IMR-90 (cell line): ENCODE data around the gene UQCRC2. TPM values are rescaled to one million over a fixed set of nuclear protein-coding genes. Genes with fewer than 3 reads are reported as not detected.

ENCODE experiments used
- ATAC-seq: fragments of 200-7000 bp; cut with Tn5 transposase; 2 replicates; pipeline ENCODE4 v1.9.1; 2020; ENCODE audit warnings: low read depth, mild to moderate bottlenecking, moderate library complexity
- BruUV-seq: library from RNA; stranded (reverse); fragments of 400-500 nt; replicated peaks from 2 replicates; lab custom pipeline; 2021; lab: Mats Ljungman, UMichigan
- CTCF ChIA-PET: fragments of 300-600 bp; formaldehyde crosslinking; extraction: SDS; loops from one replicate; lab custom pipeline; 2021; ENCODE audit warnings: antibody characterized with exemption; lab: Yijun Ruan, JAX
- POLR2A ChIA-PET: fragments of 300-600 bp; sonication (Branson Sonifier 250); formaldehyde crosslinking; loops from one replicate; lab custom pipeline; 2022; ENCODE audit warnings: antibody characterized with exemption; ENCODE audit not compliant: unreplicated experiment; lab: Charles Lee
- DNase-seq: peaks from one replicate; pipeline ENCODE4 v3.0.0; 2013
- H2AFZ ChIP-seq: replicated peaks from 2 replicates; pipeline ENCODE3; 2013; ENCODE audit warnings: low read length, mild to moderate bottlenecking; ENCODE audit not compliant: poor library complexity
- H2AK5ac ChIP-seq: 2 replicates; pipeline ENCODE4 v1.6.1; 2013; ENCODE audit warnings: low read depth, low read length, inconsistent platforms
- H2AK9ac ChIP-seq: replicated peaks from 2 replicates; pipeline ENCODE3; 2013; ENCODE audit warnings: mild to moderate bottlenecking, low read depth, low read length, moderate library complexity; ENCODE audit not compliant: poor library complexity
- H2BK120ac ChIP-seq: 2 replicates; pipeline ENCODE4 v1.6.1; 2013; ENCODE audit warnings: low read depth, low read length, inconsistent platforms
- H2BK15ac ChIP-seq: 3 replicates; pipeline ENCODE4 v1.6.1; 2013; ENCODE audit warnings: low read depth, low read length, inconsistent platforms
- H2BK20ac ChIP-seq: 2 replicates; pipeline ENCODE4 v1.6.1; 2013; ENCODE audit warnings: low read depth, mild to moderate bottlenecking, inconsistent platforms, low read length, moderate library complexity
- H2BK5ac ChIP-seq: 2 replicates; pipeline ENCODE4 v1.6.1; 2013; ENCODE audit warnings: mild to moderate bottlenecking, low read depth, low read length, inconsistent platforms; ENCODE audit not compliant: poor library complexity, severe bottlenecking
- H3K14ac ChIP-seq: replicated peaks from 2 replicates; pipeline ENCODE4 v1.6.1; 2013; ENCODE audit warnings: low read depth, low read length, inconsistent platforms
- H3K18ac ChIP-seq: 2 replicates; pipeline ENCODE4 v1.6.1; 2013; ENCODE audit warnings: low read depth, low read length, control low read depth
- H3K23ac ChIP-seq: 2 replicates; pipeline ENCODE4 v1.6.1; 2013; ENCODE audit warnings: low read depth, low read length, inconsistent platforms
- H3K27ac ChIP-seq: 2 replicates; pipeline ENCODE4 v1.5.1; 2013; ENCODE audit warnings: mild to moderate bottlenecking, control low read depth, low read length; ENCODE audit not compliant: insufficient read depth
- H3K27me3 ChIP-seq: 2 replicates; pipeline ENCODE4 v1.6.1; 2013; ENCODE audit warnings: low read length; ENCODE audit not compliant: control insufficient read depth, insufficient read depth
- H3K36me3 ChIP-seq: 2 replicates; pipeline ENCODE4 v1.6.1; 2013; ENCODE audit warnings: low read length, mixed read lengths; ENCODE audit not compliant: control insufficient read depth, insufficient read depth
- H3K4ac ChIP-seq: 2 replicates; pipeline ENCODE4 v1.6.1; 2013; ENCODE audit warnings: low read depth, low read length, inconsistent platforms
- H3K4me1 ChIP-seq: 2 replicates; pipeline ENCODE4 v1.6.1; 2013; ENCODE audit warnings: low read length, mixed read lengths; ENCODE audit not compliant: control insufficient read depth, insufficient read depth
- H3K4me2 ChIP-seq: 2 replicates; pipeline ENCODE4 v1.6.1; 2013; ENCODE audit warnings: low read depth, mild to moderate bottlenecking, control low read depth, low read length, moderate library complexity
- H3K4me3 ChIP-seq: 2 replicates; pipeline ENCODE4 v1.5.1; 2013; ENCODE audit warnings: low read depth, mild to moderate bottlenecking, control low read depth, low read length, moderate library complexity; ENCODE audit not compliant: insufficient read depth
- H3K56ac ChIP-seq: 2 replicates; pipeline ENCODE4 v1.6.1; 2013; ENCODE audit warnings: low read length, inconsistent platforms; ENCODE audit not compliant: insufficient read depth; ENCODE audit errors: extremely low read depth
- H3K79me1 ChIP-seq, 2 experiments: 2 replicates each; pipeline ENCODE4 v1.6.1; 2013; ENCODE audit warnings: low read length in 2 of 2, inconsistent platforms in 1 of 2, low read depth in 1 of 2
- H3K9ac ChIP-seq: 2 replicates; pipeline ENCODE4 v1.6.1; 2013; ENCODE audit warnings: low read depth, low read length, control low read depth
- H3K9me1 ChIP-seq: 2 replicates; pipeline ENCODE4 v1.6.1; 2013; ENCODE audit warnings: low read length, inconsistent platforms; ENCODE audit not compliant: insufficient read depth
- H3K9me3 ChIP-seq: 2 replicates; pipeline ENCODE4 v1.6.1; 2013; ENCODE audit warnings: low read length; ENCODE audit not compliant: control insufficient read depth, insufficient read depth
- H4K20me1 ChIP-seq: 2 replicates; pipeline ENCODE4 v1.6.1; 2013; ENCODE audit warnings: low read length, inconsistent platforms; ENCODE audit not compliant: insufficient read depth
- H4K5ac ChIP-seq: 2 replicates; pipeline ENCODE4 v1.6.1; 2013; ENCODE audit warnings: mild to moderate bottlenecking, low read depth, low read length, control low read depth
- H4K8ac ChIP-seq, 2 experiments: 2 replicates each; pipeline ENCODE4 v1.6.1; 2013; ENCODE audit warnings: low read depth in 2 of 2, low read length in 2 of 2, control low read depth in 1 of 2, inconsistent platforms in 1 of 2
- H4K91ac ChIP-seq: 2 replicates; pipeline ENCODE4 v1.6.1; 2013; ENCODE audit warnings: low read depth, low read length, inconsistent platforms; ENCODE audit not compliant: insufficient read depth
- BHLHE40 ChIP-seq: fragments of 150-350 bp; IDR thresholded peaks from 2 replicates; pipeline ENCODE4 v1.6.1; 2016; ENCODE audit warnings: mild to moderate bottlenecking, low read depth, low read length
- CEBPB ChIP-seq: IDR thresholded peaks from 2 replicates; pipeline ENCODE4 v1.6.1; 2012; ENCODE audit warnings: low read depth, low read length, improper control_type of control experiment
- WGBS, 2 experiments: methylation state at CpG; one replicate each; pipeline versions ENCODE4 v1.1.5 to v1.1.7; 2013; ENCODE audit warnings: missing lambda C conversion rate in 2 of 2; ENCODE audit not compliant: insufficient read length in 1 of 2; ENCODE audit errors: extremely low coverage in 2 of 2; 5-methylcytosine and 5-hydroxymethylcytosine counted together
- dilution Hi-C: fragments of 300-500 bp; cut with HindIII; formaldehyde crosslinking; loops from one replicate; pipeline ENCODE4 v1.14.3; 2018; ENCODE audit warnings: low sequenced_read_pairs; ENCODE audit not compliant: unreplicated experiment
- in situ Hi-C: fragments of 300-500 bp; cut with MboI; formaldehyde crosslinking; loops from 3 replicates; pipeline ENCODE4 v1.14.3; 2019; ENCODE audit warnings: low sequenced_read_pairs, inconsistent platforms, mixed read lengths
- intact Hi-C: fragments of 100-400 bp; cut with micrococcal nuclease; formaldehyde crosslinking; loops from 2 replicates; pipeline ENCODE4 v1.10.0; 2022
- polyA plus RNA-seq, 3 experiments: library from polyadenylated mRNA; depleted of rRNA; stranded (reverse); fragments of >200 nt; gene quantifications; 2 replicates each; pipeline ENCODE4 v1.2.3, GENCODE V29; 2012; ENCODE audit warnings: low replicate concordance in 1 of 3
- total RNA-seq: library from RNA; depleted of rRNA; stranded (reverse); fragments of >200 nt; gene quantifications from 2 replicates; pipeline ENCODE4 v1.2.3, GENCODE V29; 2012

Gene UQCRC2
- total and polyA plus RNA-seq, 2 of the 4 experiments (the other 2 are of a cell fraction), result 191 to 284 TPM

DNA sequence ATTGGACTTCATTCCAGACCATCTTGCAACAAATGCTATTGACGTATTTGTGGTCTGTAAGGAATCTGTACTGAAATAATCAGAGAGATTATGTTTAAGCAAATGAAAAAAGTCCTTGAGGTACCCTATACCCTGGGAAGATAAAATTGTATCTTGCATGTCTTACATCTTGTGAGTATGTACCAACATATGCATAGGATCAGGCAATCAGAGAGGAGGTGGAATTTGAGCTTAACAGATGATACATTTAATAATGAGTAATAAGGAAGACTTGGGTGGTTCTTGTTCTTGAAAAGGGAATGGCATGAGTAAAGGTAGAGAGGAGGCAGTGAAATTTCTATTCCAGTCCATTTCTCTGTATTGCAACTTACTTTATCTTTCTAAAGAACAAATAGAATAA lies 65.4 kb downstream of the UQCRC2 start:
- no CpG with 5 or more reads among the region's 1 CpG for WGBS, 2 experiments
- POLR2A ChIA-PET, result interaction anchor here (0.5 to 0.7 kb wide), 2 partner anchors 10 to 1490 kb away, joined by 3 read pairs; no protein-coding TSS in a partner anchor
- Histone ChIP-seq H3K14ac (no peak overlapping the region), H3K56ac (no peak overlapping the region), H2AFZ (no peak overlapping the region), H3K4me3 (no peak overlapping the region), H2BK20ac (no peak overlapping the region), H3K79me1 (peaks cover 31 to 53% of the 10 kb centered on the region in 2 experiments), H3K27ac (no peak overlapping the region), H2AK5ac (no peak overlapping the region), H3K9me3 (no peaks in the 10 kb centered on the region), H3K36me3 (no peaks in the 10 kb centered on the region), H4K20me1 (peaks cover 29% of the 10 kb centered on the region; the same call in 1 of the 2 replicates), H3K4me2 (no peak overlapping the region), H4K91ac (no peak overlapping the region), H4K5ac (no peak overlapping the region), H4K8ac (no peak overlapping the region), H3K9ac (no peak overlapping the region), H2AK9ac (no peak overlapping the region), H3K4ac (no peak overlapping the region), H3K27me3 (no peaks in the 10 kb centered on the region), H3K4me1 (peaks cover 5% of the 10 kb centered on the region), H2BK15ac (no peak overlapping the region), H2BK120ac (no peak overlapping the region), H3K23ac (no peak overlapping the region), H3K18ac (no peak overlapping the region), H2BK5ac (no peak overlapping the region), H3K9me1 (peaks cover 10% of the 10 kb centered on the region)
- DNase-seq (peak; percentile 44), ATAC-seq (no peak; the same call in 1 of the 2 replicates)
- BruUV-seq, result no TSS peak
- intact Hi-C loops (no loop called here), in situ Hi-C loops (no loop called here), dilution Hi-C loops (no loop called here)
- CTCF ChIA-PET, result interaction anchor here (2.2 kb wide), 1 partner anchor 282 kb away, joined by 8 read pairs; no protein-coding TSS in a partner anchor
- TF ChIP-seq CEBPB (peak; percentile 22; the same call in 1 of the 2 replicates), BHLHE40 (no peak)
